ENCODE data around the gene HAPLN1. TPM values are rescaled to one million over a fixed set of nuclear protein-coding genes. Genes with fewer than 3 reads are reported as not detected.

The HAPLN1 gene
- total and polyA plus RNA-seq, 2 of the 4 experiments (the other 2 are of a cell fraction): under 0.01 to 0.07 TPM

GRCh38 chr5:83662558-83662957 is 58.1 kb downstream of the HAPLN1 start:
- Histone ChIP-seq H2BK15ac (ENCODE audit: low read depth, low read length) (no peak overlapping the region), H2BK120ac (ENCODE audit: low read depth, low read length) (no peak overlapping the region), H3K9me3 (ENCODE audit: control insufficient read depth, insufficient read depth, low read length) (no peaks in the 10 kb centered on the region), H2AK5ac (ENCODE audit: low read depth, low read length) (no peak overlapping the region), H3K14ac (replicated peaks; ENCODE audit: low read depth, low read length) (no peak overlapping the region), H3K9ac (ENCODE audit: low read depth, low read length) (no peak overlapping the region), H3K56ac (ENCODE audit: extremely low read depth, insufficient read depth, low read length) (no peak overlapping the region), H3K23ac (ENCODE audit: low read depth, low read length) (no peak overlapping the region), H2AK9ac (replicated peaks; ENCODE audit: low read depth, low read length, poor library complexity) (no peak overlapping the region), H3K4me2 (ENCODE audit: low read depth, low read length) (no peak overlapping the region), H3K4me3 (ENCODE audit: insufficient read depth, low read depth, low read length) (no peak overlapping the region), H3K18ac (ENCODE audit: low read depth, low read length) (no peak overlapping the region), H3K4me1 (ENCODE audit: control insufficient read depth, insufficient read depth, low read length) (no peaks in the 10 kb centered on the region), H4K8ac (ENCODE audit: low read depth in 2 of 2, low read length in 2 of 2) (no peak overlapping the region), H3K36me3 (ENCODE audit: control insufficient read depth, insufficient read depth, low read length) (no peaks in the 10 kb centered on the region), H4K91ac (ENCODE audit: insufficient read depth, low read depth, low read length) (no peak overlapping the region), H2AFZ (replicated peaks; ENCODE audit: low read length, poor library complexity) (no peak overlapping the region), H4K5ac (ENCODE audit: low read depth, low read length) (no peak overlapping the region), H2BK5ac (ENCODE audit: low read depth, low read length, poor library complexity, severe bottlenecking) (no peak overlapping the region), H2BK20ac (ENCODE audit: low read depth, low read length) (no peak overlapping the region), H3K27me3 (ENCODE audit: control insufficient read depth, insufficient read depth, low read length) (no peaks in the 10 kb centered on the region), H3K27ac (ENCODE audit: insufficient read depth, low read length) (no peak overlapping the region), H4K20me1 (ENCODE audit: insufficient read depth, low read length) (no peaks in the 10 kb centered on the region), H3K9me1 (ENCODE audit: insufficient read depth, low read length) (no peaks in the 10 kb centered on the region), H3K79me1 (ENCODE audit: low read depth in 1 of 2, low read length in 2 of 2) (no peaks in the 10 kb centered on the region), H3K4ac (ENCODE audit: low read depth, low read length) (no peak overlapping the region)
- BruUV-seq (replicated peaks): no TSS peak
- ChIA-PET CTCF (no interaction called here), POLR2A (ENCODE audit: unreplicated experiment) (no interaction called here)
- WGBS, 2 experiments (ENCODE audit: extremely low coverage in 2 of 2, insufficient read length in 1 of 2): no CpG with 5 or more reads among the region's 3 CpGs
- DNase-seq (no peak), ATAC-seq (ENCODE audit: low read depth) (no peak)
- TF ChIP-seq CEBPB (IDR thresholded peaks at IDR 0.05; ENCODE audit: low read depth, low read length) (no peak), RCOR1 (IDR thresholded peaks at IDR 0.05; ENCODE audit: insufficient replicate concordance, low read length) (no peak), SMC3 (IDR thresholded peaks at IDR 0.05; ENCODE audit: low read depth, low read length) (no peak), BHLHE40 (IDR thresholded peaks at IDR 0.05; ENCODE audit: low read depth, low read length) (no peak), RFX5 (IDR thresholded peaks at IDR 0.05; ENCODE audit: low read depth, low read length) (no peak), CHD1 (IDR thresholded peaks at IDR 0.05; ENCODE audit: low read depth, low read length) (no peak), NFE2L2 (IDR thresholded peaks at IDR 0.05; ENCODE audit: low read depth, low read length) (no peak), MXI1 (IDR thresholded peaks at IDR 0.05; ENCODE audit: borderline replicate concordance, low read depth, low read length) (no peak), RAD21 (IDR thresholded peaks at IDR 0.05; ENCODE audit: low read length) (no peak), MAFK (IDR thresholded peaks at IDR 0.05; ENCODE audit: low read depth, low read length) (no peak), MAZ (IDR thresholded peaks at IDR 0.05; ENCODE audit: borderline replicate concordance, low read depth, low read length) (no peak), ELK1 (IDR thresholded peaks at IDR 0.05; ENCODE audit: borderline replicate concordance, low read depth, low read length) (no peak), CTCF (conservative IDR thresholded peaks at IDR 0.05; ENCODE audit: low read depth, low read length) (no peak), FOS (IDR thresholded peaks at IDR 0.05; ENCODE audit: low read depth, low read length) (no peak), USF2 (IDR thresholded peaks at IDR 0.05; ENCODE audit: low read depth, low read length) (no peak), POLR2A (IDR thresholded peaks at IDR 0.05; ENCODE audit: low read depth, low read length) (no peak)
- in situ Hi-C loops (cut with MboI; ENCODE audit: low sequenced_read_pairs) (no loop called here), dilution Hi-C loops (cut with HindIII; ENCODE audit: low sequenced_read_pairs, unreplicated experiment) (no loop called here), intact Hi-C loops (cut with micrococcal nuclease) (no loop called here)
